A549 (cell line): ENCODE results near the gene SNRPA1. TPM values are rescaled to one million over a fixed set of nuclear protein-coding genes. Genes with fewer than 3 reads are reported as not detected.

Experiments used
- ATAC-seq, 2 experiments: fragments of 200-7000 bp in 1 of 2; fragments of >200 bp in 1 of 2; cut with Nextera tagmentation in 1 of 2; cut with Tn5 transposase in 1 of 2; 3 replicates each; pipeline versions ENCODE4 v1.8.0 to v1.9.1; 2018 to 2020; ENCODE audit warnings: mild to moderate bottlenecking in 1 of 2, moderate library complexity in 1 of 2
- CTCF ChIA-PET: fragments of 300-600 bp; sonication (Branson Sonifier 250); formaldehyde crosslinking; extraction: SDS; loops from one replicate; lab custom pipeline; 2021; ENCODE audit warnings: antibody characterized with exemption, inconsistent platforms; lab: Yijun Ruan, JAX
- POLR2A ChIA-PET: fragments of 350-600 bp; formaldehyde crosslinking; extraction: SDS; loops from one replicate; lab custom pipeline; 2021; ENCODE audit warnings: antibody characterized with exemption, inconsistent platforms; lab: Yijun Ruan, JAX
- DNase-seq, 2 experiments: peaks; one replicate each; pipeline versions ENCODE4 v3.0.0 to v3.0.0-alpha.2; 2011 to 2016; ENCODE audit warnings: low read depth in 1 of 2, low spot score in 1 of 2
- FAIRE-seq: peaks from 2 replicates; lab custom pipeline; 2011; peaks lifted over from hg19 to GRCh38; lab: Jason Lieb, UNC
- H3K27ac ChIP-seq, 2 experiments: fragments of >200 bp; sonication (Bioruptor Twin); formaldehyde crosslinking; 3 replicates each; pipeline ENCODE4 v1.5.1; 2016 to 2017
- H3K4me1 ChIP-seq: fragments of >200 bp; sonication (Bioruptor Twin); formaldehyde crosslinking; 3 replicates; pipeline ENCODE4 v1.6.1; 2016
- H3K4me2 ChIP-seq: fragments of >200 bp; sonication (Bioruptor Twin); formaldehyde crosslinking; 3 replicates; pipeline ENCODE4 v1.6.1; 2016
- H3K4me3 ChIP-seq: fragments of >200 bp; sonication (Bioruptor Twin); formaldehyde crosslinking; 3 replicates; pipeline ENCODE4 v1.5.1; 2016
- H3K9me3 ChIP-seq: fragments of >200 bp; sonication (Bioruptor Twin); formaldehyde crosslinking; 3 replicates; pipeline ENCODE4 v1.6.1; 2016
- CBX2 ChIP-seq: fragments of 200-600 bp; sonication (generic); IDR thresholded peaks from 2 replicates; pipeline ENCODE4 v1.6.1; 2016; ENCODE audit warnings: low read depth, mild to moderate bottlenecking, borderline replicate concordance
- CBX8 ChIP-seq: fragments of 200-600 bp; sonication (generic); IDR thresholded peaks from 2 replicates; pipeline ENCODE4 v1.6.1; 2016
- CHD2 ChIP-seq: fragments of 150-350 bp; IDR thresholded peaks from 2 replicates; pipeline ENCODE4 v1.6.1; 2014; ENCODE audit warnings: low read length; ENCODE audit not compliant: partially characterized antibody
- FOSB ChIP-seq: fragments of 250-450 bp; sonication (Bioruptor Pico); IDR thresholded peaks from 2 replicates; pipeline ENCODE4 v1.5.0; 2020; ENCODE audit warnings: mild to moderate bottlenecking, moderate library complexity
- HEYL ChIP-seq: fragments of 250-450 bp; sonication (Bioruptor Pico); IDR thresholded peaks from 2 replicates; pipeline ENCODE4 v1.8.0; 2021; ENCODE audit warnings: mild to moderate bottlenecking, moderate library complexity
- JUNB ChIP-seq: fragments of >200 bp; sonication (Bioruptor Twin); formaldehyde crosslinking; IDR thresholded peaks from 2 replicates; pipeline ENCODE4 v1.6.1; 2016
- NPAS2 ChIP-seq: fragments of 250-450 bp; sonication (Bioruptor Pico); IDR thresholded peaks from 2 replicates; pipeline ENCODE4 v1.8.0; 2022; ENCODE audit warnings: mild to moderate bottlenecking, moderate library complexity, borderline replicate concordance
- RAD21 ChIP-seq, 2 experiments: fragments of >200 bp in 1 of 2; sonication (Bioruptor Twin) in 1 of 2; formaldehyde crosslinking in 1 of 2; IDR thresholded peaks in 1 of 2; conservative IDR thresholded peaks in 1 of 2; 2 replicates in 1 of 2; 3 replicates in 1 of 2; pipeline ENCODE4 v1.6.1; 2012 to 2018; ENCODE audit warnings: inconsistent platforms in 1 of 2
- RFX5 ChIP-seq: fragments of 450-650 bp; IDR thresholded peaks from 2 replicates; pipeline ENCODE4 v1.7.1; 2014; ENCODE audit warnings: antibody characterized with exemption, mild to moderate bottlenecking, moderate library complexity
- SREBF2 ChIP-seq: fragments of 450-650 bp; IDR thresholded peaks from 2 replicates; pipeline ENCODE4 v1.6.1; 2014; ENCODE audit warnings: mild to moderate bottlenecking, moderate library complexity
- TFCP2L1 ChIP-seq: fragments of 250-450 bp; sonication (Bioruptor Pico); IDR thresholded peaks from 2 replicates; pipeline ENCODE4 v1.5.0; 2021; ENCODE audit warnings: mild to moderate bottlenecking
- USF2 ChIP-seq: fragments of 450-650 bp; IDR thresholded peaks from 2 replicates; pipeline ENCODE4 v1.6.1; 2014; ENCODE audit warnings: antibody characterized with exemption
- ZNF302 ChIP-seq: fragments of 250-450 bp; sonication (Bioruptor Pico); IDR thresholded peaks from 2 replicates; pipeline ENCODE4 v1.9.0; 2021; ENCODE audit warnings: inconsistent platforms, mild to moderate bottlenecking, moderate library complexity
- WGBS: methylation state at CpG from one replicate; pipeline ENCODE4 v1.1.6; 2017; ENCODE audit errors: missing lambda C conversion rate; 5-methylcytosine and 5-hydroxymethylcytosine counted together
- polyA plus RNA-seq, 4 experiments: library from polyadenylated mRNA; depleted of rRNA in 3 of 4; stranded (reverse); fragments of >200 nt; fragmentation: RNase III in 1 of 4; extraction: RNeasy Plus Mini Kit Qiagen cat#74134 plus additional on column Dnase treatment in 1 of 4; gene quantifications; 2 replicates in 3 of 4; 3 replicates in 1 of 4; pipeline ENCODE4 v1.2.3, GENCODE V29; 2011 to 2017
- TF ChIP-seq, protein P1 (sequence below): fragments of >200 bp; sonication (Bioruptor Twin); formaldehyde crosslinking; IDR thresholded peaks from 2 replicates; pipeline ENCODE4 v1.6.1; 2016

Gene SNRPA1
- polyA plus RNA-seq, 2 of the 4 experiments (the other 2 are of a cell fraction): 140 to 177 TPM

DNA sequence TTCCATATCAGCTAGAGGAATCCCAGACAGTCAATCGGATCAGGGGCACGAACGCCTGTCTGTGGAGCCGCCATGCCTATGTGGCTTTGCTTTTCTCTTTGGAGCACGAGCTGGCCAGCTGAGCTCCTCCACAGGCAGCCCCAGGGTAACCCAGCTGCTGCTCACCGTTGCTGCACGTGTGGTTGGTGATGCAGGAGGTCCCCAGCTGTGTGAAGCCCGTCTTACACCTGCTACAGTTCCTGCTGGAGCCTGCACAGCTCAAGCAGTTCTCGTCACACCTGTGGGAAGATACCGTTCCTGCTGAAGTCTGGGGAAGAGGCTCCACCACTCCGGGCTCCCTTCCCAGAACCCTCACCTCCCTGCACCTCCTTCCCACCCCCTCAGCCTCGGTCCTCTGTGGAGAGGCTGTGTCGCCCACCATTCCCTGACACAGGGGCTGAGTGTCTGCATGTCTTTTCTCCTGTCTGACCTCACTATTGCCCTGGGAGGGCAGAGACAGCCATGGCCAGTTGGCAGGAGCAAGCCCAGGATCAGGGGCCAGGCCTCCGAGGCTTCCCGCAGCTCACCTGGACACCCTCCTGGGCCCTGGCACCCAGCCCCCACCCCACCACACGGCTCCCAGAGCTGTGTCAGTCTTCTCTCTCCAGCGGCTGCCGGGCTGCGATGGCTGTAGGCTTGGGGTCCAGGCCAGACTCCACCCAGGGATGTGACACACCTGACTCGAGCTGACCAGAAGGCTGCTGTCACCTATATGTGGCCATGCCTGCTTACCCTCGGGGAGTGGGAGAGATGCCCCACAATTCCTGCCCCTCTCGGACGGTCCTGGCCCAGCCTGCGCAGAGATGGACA is 12.2 kb upstream of the SNRPA1 start (continued):
- no peak for TF ChIP-seq ZNF302

- FAIRE-seq (no peak), DNase-seq (no peak), ATAC-seq (no peak)
- WGBS: 72% methylated on average over 10 of the region's 10 CpGs
- CTCF ChIA-PET: interaction anchor here (0.7 to 13.3 kb wide), 8 partner anchors 8 to 333 kb away, joined by 3 to 227 read pairs (median 3); no protein-coding TSS in a partner anchor
- Histone ChIP-seq H3K4me1 (no peaks in the 10 kb centered on the region), H3K4me3 (no peak overlapping the region), H3K9me3 (no peaks in the 10 kb centered on the region), H3K27ac (no peak overlapping the region), H3K4me2 (no peak overlapping the region)
- TF ChIP-seq JUNB (no peak), HEYL (CRISPR knock-in tag) (no peak), NPAS2 (CRISPR knock-in tag) (no peak)
- POLR2A ChIA-PET: no interaction called here
These were observed 11.4 kb upstream of the SNRPA1 start for GRCh38 chr15:101306341-101307047.

DNA sequence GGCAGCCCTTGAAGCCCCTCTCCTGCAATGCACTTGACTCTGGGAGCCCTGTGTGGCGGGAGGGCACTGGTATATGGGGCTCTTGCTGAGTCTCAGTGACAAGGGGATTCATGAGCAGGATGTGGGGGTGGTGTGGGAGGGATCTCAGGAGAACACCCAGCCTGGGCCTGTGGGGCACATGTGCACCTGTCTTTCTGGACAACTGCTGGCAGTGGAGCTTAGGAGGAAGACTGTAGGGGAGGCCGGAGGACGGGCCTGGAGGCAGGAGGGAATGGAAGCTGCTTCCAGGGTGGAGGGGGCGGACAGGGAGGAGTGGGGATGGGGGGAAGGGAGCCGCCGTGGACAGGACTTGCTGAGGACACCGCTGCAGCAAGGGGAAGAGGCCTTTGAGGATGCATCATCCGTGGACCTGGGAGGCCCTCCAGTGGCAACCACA is 10.8 kb upstream of the SNRPA1 start:
- ChIA-PET POLR2A (interaction anchor here (0.6 kb wide), 1 partner anchor 57 kb away, joined by 4 read pairs; no protein-coding TSS in a partner anchor), CTCF (interaction anchor here (0.8 to 13.3 kb wide), 8 partner anchors 9 to 333 kb away, joined by 3 to 227 read pairs (median 8); no protein-coding TSS in a partner anchor)
- ATAC-seq (no peak), FAIRE-seq (no peak), DNase-seq (no peak)
- 81% methylated on average over 8 of the region's 8 CpGs for WGBS
- H3K9me3 ChIP-seq: no peaks in the 10 kb centered on the region
- no peak overlapping the region for H3K4me2 ChIP-seq
- H3K4me3 ChIP-seq: no peak overlapping the region
- no peak for TF ChIP-seq CHD2
- TF ChIP-seq TFCP2L1 (CRISPR knock-in tag): no peak
- TF ChIP-seq FOSB (CRISPR knock-in tag): no peak
- no peak for TF ChIP-seq RFX5
- TF ChIP-seq RAD21 (conservative IDR thresholded peaks at IDR 0.05 in 1 of 2, IDR thresholded peaks at IDR 0.05 in 1 of 2): no peak
- TF ChIP-seq, protein P1, sequence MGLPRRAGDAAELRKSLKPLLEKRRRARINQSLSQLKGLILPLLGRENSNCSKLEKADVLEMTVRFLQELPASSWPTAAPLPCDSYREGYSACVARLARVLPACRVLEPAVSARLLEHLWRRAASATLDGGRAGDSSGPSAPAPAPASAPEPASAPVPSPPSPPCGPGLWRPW: no peak
- no peak for TF ChIP-seq HEYL (CRISPR knock-in tag)
- no peaks in the 10 kb centered on the region for H3K4me1 ChIP-seq
- no peak overlapping the region for H3K27ac ChIP-seq

- H3K27ac ChIP-seq: no peak overlapping the region
- ChIA-PET CTCF (interaction anchor here (0.8 to 13.3 kb wide), 10 partner anchors 9 to 347 kb away, joined by 3 to 227 read pairs (median 6); partner anchors contain the start of gene SNRPA1), POLR2A (no interaction called here)
- DNase-seq (no peak), ATAC-seq (no peak), FAIRE-seq (no peak)
- TF ChIP-seq CBX8 (no peak), SREBF2 (no peak), CBX2 (no peak), USF2 (no peak)
- no peaks in the 10 kb centered on the region for H3K4me1 ChIP-seq
- no peaks in the 10 kb centered on the region for H3K9me3 ChIP-seq
- 73% methylated on average over 3 of the region's 4 CpGs for WGBS
- H3K4me3 ChIP-seq: no peak overlapping the region
- no peak overlapping the region for H3K4me2 ChIP-seq
These were observed 8.4 kb upstream of the SNRPA1 start for GRCh38 chr15:101303408-101303807.
